GM19468 (cell line): ENCODE data around the gene SLC2A6.
A peak's percentile ranks its signal among the peaks of the same experiment; 100 is the strongest.
"Not testable (repeated sequence)": the region's sequence is repeated elsewhere in the genome, so short reads cannot be mapped to it uniquely, and the experiment has no call there.

Source experiments
- ATAC-seq: cut with Tn5 transposase; IDR thresholded peaks from one replicate; pipeline ENCODE4 v1.9.1; 2021; ENCODE audit warnings: mild to moderate bottlenecking, moderate library complexity, moderate number of reproducible peaks; ENCODE audit not compliant: unreplicated experiment; ENCODE audit errors: extremely low read depth

SLC2A6 gene

DNA sequence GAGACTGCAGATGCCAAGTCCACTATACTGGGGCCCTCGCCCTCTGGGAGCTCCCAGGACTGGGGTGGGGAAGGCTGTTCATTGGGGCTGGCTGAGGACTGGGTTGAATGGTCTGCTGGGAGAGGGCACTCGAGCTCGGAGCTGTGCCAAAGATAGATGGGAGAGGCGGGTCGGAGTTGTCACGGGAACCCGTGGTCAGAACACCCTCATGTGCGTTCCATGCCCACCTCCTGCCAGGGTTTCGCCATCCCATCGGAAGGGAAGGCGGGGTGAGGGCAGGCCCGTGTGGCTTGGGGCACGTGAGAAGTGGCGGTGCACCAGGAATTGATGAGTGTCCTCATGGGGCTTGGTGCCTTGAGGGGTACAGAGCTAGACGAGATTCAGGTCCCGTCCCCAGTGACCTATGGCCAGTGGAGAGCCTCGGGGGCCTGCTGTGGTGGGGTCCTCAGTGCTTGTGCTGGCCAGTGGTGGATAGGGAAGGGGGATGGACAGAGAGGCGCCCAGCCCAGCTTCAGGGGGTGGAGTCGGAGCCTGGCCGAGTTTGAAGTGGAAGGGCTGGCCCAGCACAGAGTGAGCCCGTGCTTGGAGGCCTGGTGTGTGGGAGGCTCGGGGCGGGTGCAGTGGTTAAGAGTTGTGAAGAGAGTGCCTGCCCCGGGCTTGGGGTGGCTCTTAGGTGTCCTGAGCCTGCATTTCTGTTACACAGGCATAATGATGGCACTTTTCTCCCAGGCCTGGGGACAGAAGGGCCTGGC lies 14.9 kb downstream of the SLC2A6 start:
- no peak for ATAC-seq

DNA sequence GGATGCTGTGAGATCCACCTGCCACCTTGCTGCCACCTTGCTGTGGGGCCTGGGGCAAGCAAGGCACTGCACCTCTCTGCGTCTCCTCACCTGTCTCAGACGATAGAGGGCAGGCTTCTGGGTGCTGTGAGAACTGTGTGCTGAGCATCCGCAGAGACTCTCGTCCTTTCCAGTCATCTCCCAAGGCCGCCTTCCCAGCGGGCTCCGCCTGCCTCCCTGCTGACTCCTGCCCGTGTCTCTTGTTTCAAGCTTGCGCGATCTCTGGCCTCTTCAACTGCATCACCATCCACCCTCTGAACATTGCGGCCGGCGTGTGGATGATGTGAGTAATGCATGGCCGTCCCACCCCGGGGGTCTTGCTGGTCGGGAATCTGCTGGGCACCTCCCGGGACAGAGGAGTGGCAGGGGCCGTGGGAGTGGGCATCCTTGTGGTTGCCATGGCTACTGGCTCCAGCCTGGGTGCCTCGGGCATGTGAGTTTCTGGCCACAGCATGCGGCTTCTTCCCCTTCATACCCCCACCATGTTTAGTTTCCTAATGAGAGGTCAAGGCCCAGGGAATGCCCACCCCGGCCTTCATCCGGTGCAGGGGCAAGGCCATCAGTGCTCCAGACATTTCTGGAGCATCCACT lies 15.6 kb downstream of the SLC2A6 start:
- ATAC-seq, result no peak

DNA sequence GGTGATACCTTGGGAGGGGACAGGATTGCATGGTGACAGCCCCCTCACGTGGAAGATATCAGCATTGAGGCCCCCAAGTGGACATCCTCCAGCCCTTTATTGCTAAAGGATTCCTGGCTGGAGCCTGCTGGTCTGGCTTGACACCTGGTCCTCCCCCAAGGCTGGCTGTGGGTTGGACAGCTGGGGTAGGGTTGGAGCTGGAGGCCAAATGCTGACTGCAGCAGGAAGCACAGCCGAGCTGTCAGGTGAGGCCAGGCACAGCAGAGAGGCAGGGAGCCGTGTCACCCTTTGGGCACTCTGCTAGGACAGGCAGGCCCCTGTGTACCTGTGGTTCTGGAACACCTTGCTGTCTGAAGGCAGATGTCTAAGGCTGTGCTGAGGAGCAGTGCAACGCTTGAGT lies 16.9 kb downstream of the SLC2A6 start:
- ATAC-seq, result no peak

DNA sequence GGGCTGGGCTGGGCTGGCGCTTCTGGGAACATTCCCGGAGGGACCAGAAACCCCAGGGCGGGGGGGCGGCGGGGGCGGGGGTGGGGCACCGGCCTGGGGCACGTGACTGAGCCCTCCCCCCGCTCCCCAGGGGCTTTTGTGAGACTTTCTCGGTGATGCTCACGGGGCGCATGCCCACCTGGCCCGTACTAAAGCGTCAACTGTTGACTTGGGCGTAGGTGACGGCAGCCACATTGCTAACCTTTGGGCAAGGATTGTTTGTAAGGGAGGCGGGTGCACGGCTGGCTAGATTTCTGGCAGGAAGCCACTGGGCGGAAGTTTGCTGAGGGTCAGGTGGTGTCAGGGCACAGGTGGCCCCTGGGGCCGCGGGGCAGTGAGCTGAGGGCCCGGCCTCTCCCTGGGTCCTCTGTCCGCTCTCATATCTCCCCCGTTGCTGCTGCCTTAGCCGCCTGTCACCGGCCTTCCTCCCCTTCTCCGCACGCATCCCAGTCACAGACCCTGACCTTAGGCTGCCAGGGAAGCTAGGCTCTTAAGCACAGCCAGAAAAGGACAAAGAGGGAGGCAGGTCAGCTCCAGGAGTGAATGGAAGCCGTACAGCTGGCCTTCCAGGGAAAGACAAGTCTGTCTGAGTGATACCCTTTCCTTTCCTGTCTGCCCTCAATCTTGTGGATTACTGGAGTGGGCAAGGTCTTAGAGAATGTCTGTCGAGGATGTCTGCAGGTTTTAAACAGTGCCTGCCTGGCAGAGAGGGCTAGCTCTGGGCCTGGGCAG lies 18.3 kb downstream of the SLC2A6 start:
- ATAC-seq, result peak; percentile 16

DNA sequence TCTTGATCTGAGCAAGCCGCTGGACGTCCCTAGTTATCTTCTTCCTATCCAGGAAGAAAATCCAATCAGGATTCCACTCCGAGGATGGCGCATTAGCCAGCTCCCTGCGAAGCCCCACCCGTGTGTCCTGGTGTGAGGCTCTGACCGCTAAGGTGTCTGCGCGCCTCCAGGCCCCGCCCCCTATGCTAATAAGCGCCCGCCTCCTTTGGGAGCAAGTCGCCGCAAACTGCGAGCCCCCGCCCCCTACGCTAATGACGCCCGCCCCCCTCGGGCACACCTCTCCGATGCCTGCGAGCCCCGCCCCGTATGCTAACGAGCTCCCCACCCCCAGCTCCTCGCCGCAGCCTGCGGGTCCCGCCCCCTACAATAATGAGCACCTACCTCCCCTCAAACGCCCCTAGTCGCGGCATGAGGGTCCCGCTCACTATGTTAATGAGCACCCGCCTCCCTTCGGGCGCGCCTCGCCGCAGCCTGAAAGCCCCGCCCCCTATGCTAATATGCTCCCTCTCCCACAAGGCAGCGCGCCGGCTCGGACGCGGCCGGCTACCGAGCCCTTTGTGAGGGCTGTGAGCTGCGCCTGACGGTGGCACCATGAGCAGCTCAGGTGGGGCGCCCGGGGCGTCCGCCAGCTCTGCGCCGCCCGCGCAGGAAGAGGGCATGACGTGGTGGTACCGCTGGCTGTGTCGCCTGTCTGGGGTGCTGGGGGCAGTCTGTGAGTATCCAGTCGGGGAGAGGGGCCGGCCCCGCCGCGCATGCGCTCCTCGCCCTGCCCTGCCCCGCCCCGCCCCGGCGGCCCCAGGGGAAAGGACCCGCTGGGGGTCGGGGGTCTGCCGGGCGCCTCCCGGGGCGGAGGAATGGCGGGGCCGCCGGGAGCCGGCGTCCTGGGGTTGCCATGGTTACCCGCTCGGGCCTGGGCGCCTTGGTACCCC lies 19.2 kb downstream of the SLC2A6 start, which contains the start of gene CACFD1:
CACFD1 (plus strand) TSS at position 503 of the 929 bp plus-strand sequence; CDS start at position 592, 89 bp downstream.
- peak; percentile 29 for ATAC-seq

DNA sequence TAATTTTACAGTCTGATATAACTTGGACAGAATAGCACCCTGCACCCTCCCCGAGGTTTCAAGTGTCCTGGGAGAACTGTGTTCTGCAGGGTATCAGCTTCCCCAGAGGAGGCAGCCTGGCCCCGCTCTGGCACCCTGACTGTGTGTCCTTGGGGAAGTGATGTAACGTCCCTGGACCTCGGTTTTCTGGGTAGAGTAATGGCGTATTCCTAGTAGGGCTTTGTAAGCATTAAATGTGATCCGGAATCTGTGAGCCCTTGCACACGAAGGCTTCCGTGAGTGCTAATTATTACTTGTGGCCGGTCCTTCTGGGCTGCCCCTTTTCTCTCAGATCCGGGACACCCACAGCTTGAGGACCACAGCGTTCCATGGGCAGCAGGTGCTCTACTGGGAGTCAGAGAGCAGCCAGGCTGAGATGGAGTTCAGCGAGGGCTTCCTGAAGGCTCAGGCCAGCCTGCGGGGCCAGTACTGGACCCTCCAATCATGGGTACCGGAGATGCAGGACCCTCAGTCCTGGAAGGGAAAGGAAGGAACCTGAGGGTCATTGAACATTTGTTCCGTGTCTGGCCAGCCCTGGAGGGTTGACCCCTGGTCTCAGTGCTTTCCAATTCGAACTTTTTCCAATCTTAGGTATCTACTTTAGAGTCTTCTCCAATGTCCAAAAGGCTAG lies 20.1 kb downstream of the SLC2A6 start:
- ATAC-seq, result no peak

DNA sequence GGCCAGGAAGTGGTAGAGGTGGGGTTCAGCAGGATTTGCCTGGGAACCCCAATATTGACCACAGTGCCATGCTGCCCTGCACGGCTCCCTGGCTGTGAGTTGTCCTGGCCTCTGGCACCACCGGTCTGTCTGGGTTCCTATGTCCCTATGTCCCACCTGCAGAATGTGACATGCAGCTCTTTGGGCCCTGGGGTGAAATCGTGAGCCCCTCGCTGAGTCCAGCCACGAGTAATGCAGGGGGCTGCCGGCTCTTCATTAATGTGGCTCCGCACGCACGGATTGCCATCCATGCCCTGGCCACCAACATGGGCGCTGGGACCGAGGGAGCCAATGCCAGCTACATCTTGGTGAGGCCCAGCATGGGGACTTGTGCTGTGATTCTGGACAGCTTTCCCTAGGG lies 21.2 kb downstream of the SLC2A6 start:
- ATAC-seq, result no peak

DNA sequence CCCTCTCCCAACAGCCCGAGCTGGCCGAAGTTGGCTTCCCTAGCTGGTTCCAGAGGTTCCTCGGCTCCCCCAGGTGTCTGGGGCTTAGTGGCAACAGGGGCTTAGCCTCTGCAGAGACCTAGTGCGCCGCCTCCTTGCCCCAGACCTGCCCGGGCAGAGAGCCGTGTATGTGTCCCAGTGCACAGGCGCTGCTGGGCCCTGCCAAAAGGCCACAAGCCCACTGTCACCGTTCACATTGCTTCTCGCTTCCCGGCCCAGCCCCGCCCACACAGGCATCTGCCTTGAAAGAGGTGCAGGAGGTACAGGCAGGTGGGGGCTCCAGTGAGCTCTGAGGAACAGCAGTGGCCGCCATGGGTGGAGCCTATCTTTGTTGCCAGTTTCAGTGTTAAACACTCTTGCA lies 21.7 kb downstream of the SLC2A6 start:
- no peak for ATAC-seq

DNA sequence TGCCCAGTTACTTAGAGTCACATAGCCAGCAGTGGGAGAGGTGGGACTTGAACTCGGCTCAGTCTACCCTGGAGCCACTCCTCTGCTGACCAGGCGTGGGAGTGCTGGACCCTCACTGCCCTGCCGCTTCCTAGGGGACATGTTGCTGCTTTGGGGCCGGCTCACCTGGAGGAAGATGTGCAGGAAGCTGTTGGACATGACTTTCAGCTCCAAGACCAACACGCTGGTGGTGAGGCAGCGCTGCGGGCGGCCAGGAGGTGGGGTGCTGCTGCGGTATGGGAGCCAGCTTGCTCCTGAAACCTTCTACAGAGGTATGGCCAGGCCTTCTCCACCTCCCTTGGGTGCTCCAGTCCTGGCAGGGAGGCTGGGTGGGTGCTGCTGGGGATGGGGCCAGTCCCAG lies 22.5 kb downstream of the SLC2A6 start:
- ATAC-seq, result no peak

DNA sequence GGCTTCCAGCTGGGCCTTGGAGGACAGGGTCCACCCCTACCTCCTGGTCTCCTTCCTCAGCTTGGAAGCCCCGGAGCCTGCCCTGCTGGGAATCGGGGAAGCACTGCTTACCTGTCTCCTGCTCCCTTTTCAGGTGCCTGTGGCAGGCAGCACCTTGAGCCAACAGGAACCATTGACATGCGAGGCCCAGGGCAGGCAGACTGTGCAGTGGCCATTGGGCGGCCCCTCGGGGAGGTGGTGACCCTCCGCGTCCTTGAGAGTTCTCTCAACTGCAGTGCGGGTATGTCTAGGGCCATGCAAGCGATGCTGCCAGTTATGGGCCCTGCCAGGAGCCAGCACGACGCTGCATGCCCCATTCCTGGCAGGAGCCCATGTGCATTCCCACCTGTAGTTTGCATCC lies 23.0 kb downstream of the SLC2A6 start:
- no peak for ATAC-seq

DNA sequence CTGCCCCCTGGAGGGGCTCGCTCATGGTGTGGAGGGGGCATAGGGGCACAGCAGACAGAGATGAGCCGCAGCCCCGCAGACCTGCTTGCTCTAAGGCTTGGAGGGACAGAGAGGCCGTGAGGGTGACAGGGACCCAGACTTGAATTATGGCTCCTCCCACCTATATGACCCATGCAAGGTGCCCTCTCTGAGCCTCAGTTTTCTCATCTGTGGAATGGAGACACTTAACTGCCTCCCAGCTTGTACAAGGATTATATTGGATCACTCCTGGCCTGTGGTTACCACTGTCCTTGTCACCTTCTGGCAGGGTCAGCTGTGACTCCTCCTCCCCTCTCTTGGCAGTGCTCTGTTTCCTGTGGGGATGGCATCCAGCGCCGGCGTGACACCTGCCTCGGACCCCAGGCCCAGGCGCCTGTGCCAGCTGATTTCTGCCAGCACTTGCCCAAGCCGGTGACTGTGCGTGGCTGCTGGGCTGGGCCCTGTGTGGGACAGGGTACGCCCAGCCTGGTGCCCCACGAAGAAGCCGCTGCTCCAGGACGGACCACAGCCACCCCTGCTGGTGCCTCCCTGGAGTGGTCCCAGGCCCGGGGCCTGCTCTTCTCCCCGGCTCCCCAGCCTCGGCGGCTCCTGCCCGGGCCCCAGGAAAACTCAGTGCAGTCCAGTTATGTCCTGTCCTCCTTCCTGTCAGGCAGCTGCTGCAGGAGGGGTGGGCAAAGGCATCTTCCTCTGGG lies 23.8 kb downstream of the SLC2A6 start:
- no peak for ATAC-seq

DNA sequence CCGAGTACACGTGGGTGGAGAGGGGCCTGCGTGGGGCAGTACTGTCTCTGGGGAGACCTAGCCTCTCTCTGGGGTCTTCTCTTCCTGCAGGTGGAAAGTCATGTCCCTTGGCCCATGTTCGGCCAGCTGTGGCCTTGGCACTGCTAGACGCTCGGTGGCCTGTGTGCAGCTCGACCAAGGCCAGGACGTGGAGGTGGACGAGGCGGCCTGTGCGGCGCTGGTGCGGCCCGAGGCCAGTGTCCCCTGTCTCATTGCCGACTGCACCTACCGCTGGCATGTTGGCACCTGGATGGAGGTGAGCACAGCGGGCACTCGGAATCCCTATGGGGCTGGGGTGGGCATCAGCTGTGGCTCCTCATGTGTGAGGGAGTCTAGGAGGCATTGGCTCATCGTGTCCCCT lies 24.6 kb downstream of the SLC2A6 start:
- ATAC-seq, result no peak

DNA sequence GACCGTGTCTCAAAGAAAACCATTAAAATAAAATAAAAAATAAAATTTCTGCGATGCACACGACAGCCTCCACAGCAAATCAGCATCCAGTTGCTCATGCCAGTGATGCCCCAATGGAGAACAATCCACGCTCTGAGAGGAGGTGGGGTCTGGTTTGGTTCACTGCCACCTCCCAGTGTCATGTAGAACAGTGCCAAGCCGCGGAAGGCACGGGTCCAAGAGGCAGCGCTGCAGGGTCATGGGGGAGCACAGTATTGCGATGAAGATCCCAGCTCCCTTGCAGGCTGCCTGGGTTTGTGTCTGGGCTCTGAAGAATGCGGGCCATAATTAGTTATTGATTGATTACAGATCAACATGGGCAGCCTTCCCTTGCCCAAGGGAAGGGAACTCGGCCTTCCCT lies 25.2 kb downstream of the SLC2A6 start:
- ATAC-seq, result no peak

DNA sequence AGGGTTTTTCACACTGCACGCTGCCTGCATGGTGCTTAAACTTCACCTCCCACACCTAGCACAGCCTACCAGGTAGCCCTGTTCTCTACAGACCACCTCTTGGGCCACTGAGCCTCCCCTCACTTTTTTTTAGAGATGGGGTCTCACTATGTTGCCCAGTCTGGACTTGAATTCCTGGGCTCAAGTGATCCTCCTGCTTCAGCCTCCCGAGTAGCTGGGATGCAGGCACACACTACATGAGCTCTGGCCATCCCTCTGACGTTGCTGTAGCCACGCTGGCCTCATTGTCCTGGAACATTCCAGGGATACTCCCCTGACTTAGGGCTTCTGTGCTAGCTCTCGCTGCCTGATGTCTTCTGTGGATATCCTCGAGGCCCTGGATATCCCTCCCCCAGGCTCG lies 26.3 kb downstream of the SLC2A6 start:
- no peak for ATAC-seq

DNA sequence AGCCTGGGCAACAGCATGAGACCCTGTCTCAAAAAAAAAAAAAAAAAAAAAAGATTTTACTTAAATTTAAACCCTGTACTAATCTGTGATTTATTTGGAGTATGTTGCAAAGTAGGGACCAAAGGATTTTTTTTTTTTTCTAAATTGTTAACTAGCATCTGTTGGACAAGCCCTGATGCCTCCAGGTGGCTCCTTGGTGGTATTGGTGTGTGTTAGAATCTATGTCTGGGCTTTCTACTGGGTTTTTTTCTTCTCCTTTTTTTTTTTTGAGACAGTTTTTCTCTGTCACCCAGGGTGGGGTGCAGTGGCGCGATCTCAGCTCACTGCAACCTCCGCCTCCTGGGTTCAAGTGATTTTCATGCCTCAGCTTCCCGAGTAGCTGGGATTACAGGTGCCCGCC lies 27.0 kb downstream of the SLC2A6 start:
- ATAC-seq, result not testable (repeated sequence)

DNA sequence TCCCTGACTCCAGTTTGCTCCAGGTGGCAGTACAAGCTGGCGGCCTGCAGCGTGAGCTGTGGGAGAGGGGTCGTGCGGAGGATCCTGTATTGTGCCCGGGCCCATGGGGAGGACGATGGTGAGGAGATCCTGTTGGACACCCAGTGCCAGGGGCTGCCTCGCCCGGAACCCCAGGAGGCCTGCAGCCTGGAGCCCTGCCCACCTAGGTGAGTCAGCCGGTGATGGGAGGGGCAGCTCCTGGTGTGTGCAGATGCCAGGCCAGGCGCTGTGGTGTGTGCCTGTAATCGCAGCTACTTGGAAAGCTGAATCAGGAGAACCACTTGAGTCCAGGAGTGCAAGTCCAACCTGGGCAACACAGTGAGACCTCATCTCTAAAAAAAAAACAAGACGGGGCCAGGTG lies 29.1 kb downstream of the SLC2A6 start:
- no peak for ATAC-seq

DNA sequence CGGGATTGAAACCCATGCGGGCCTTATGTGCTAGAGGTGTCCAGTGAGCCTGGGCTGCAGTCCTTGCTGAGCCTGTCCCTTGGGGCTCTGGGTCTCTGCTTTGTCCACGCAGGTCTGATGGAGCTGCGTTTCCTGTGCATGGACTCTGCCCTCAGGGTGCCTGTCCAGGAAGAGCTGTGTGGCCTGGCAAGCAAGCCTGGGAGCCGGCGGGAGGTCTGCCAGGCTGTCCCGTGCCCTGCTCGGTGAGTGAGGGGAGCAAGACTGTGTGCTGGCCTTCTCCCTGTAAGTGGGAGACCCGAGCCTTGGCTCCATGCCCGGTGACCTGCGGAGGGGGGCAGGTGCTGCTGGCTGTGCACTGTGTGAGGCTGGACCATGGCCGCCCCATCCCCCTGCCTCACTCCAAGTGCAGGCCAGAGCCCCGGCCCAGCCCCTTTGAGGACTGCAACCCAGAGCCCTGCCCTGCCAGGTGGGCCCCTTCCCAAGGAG lies 30.4 kb downstream of the SLC2A6 start:
- no peak for ATAC-seq

DNA sequence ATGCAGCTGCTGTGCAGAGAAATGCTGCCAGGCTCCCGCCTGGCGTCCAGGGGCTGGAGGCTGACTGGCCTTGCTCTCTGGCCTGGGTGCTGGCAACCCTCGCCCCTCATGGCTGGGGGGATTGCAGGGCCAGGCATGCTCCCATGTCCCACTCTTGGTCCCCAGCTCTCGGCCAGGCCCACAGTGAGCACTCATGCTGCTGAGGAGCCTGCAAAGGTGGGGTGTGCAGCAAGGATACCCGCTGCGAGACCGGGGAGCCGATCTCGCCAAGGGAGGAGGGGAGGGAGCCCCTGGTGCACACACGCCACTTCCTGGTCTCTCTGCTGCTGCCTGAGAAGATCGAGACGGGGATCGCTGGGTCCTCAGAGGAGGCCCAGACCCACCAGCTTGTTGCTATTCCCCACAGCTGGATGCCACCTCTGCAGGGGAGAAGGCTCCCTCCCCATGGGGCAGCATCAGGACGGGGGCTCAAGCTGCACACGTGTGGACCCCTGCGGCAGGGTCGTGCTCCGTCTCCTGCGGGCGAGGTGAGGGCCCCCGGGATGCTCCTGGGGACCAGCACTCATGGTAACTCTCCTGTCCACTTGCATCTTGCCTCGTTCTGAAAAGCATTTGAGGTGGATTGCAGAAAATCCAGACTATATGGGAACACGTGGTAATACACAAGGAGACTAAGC lies 33.5 kb downstream of the SLC2A6 start:
- ATAC-seq, result no peak
